HCT116 (cell line): Measurements from ENCODE around the gene WDFY2. TPM values are rescaled to one million over a fixed set of nuclear protein-coding genes. Genes with fewer than 3 reads are reported as not detected.

ENCODE experiments used
- ATAC-seq: fragments of 200-7000 bp; cut with Tn5 transposase; 2 replicates; pipeline ENCODE4 v1.9.1; 2020; ENCODE audit warnings: mild to moderate bottlenecking, moderate library complexity
- BruUV-seq: library from RNA; stranded (reverse); fragments of 400-500 nt; replicated peaks from 2 replicates; lab custom pipeline; 2021; lab: Mats Ljungman, UMichigan
- CTCF ChIA-PET: fragments of 300-600 bp; sonication (Branson Sonifier 250); formaldehyde crosslinking; loops from one replicate; lab custom pipeline; 2021; ENCODE audit warnings: antibody characterized with exemption; lab: Charles Lee
- POLR2A ChIA-PET: fragments of 300-600, 350-600 bp; sonication (Branson Sonifier 250); formaldehyde crosslinking; loops from one replicate; lab custom pipeline; 2021; ENCODE audit warnings: antibody characterized with exemption; lab: Charles Lee
- RAD21 ChIA-PET, 2 experiments: fragments of 300-600 bp; sonication (Branson Sonifier 250); formaldehyde crosslinking; loops; one replicate each; lab custom pipeline; 2023; ENCODE audit warnings: low total read pairs in 2 of 2; ENCODE audit not compliant: uncharacterized antibody in 2 of 2, unreplicated experiment in 2 of 2, low non-redundant PET in 1 of 2; lab: Charles Lee
- DNase-seq: peaks from one replicate; pipeline ENCODE4 v3.0.0-alpha.2; 2010; ENCODE audit warnings: low read depth, low spot score
- H2AFZ ChIP-seq: fragments of 200-600 bp; shearing (Covaris generic), sonication (generic); 2 replicates; pipeline ENCODE4 v1.6.1; 2017; ENCODE audit warnings: low read depth, mixed run types, mixed read lengths, antibody characterized with exemption, low read length; ENCODE audit not compliant: poor library complexity, severe bottlenecking
- H3K27ac ChIP-seq: 2 replicates; pipeline ENCODE4 v1.5.1; 2012; ENCODE audit warnings: low read depth, low read length
- H3K27me3 ChIP-seq: fragments of 200-600 bp; sonication (generic); 2 replicates; pipeline ENCODE4 v1.6.1; 2016; ENCODE audit warnings: mixed run types, low read length, mixed read lengths; ENCODE audit not compliant: insufficient read depth
- H3K36me3 ChIP-seq, 2 experiments: fragments of 200-500 bp in 1 of 2; fragments of 200-600 bp in 1 of 2; sonication (Bioruptor generic) in 1 of 2; sonication (generic) in 1 of 2; 2 replicates each; pipeline versions ENCODE4 v1.5.1 to v1.6.1; 2014 to 2016; ENCODE audit warnings: low read length in 2 of 2, inconsistent platforms in 1 of 2, mixed read lengths in 1 of 2, mixed run types in 1 of 2; ENCODE audit not compliant: insufficient read depth in 2 of 2, control insufficient read depth in 1 of 2
- H3K4me1 ChIP-seq, 2 experiments: fragments of 200-600 bp in 1 of 2; sonication (generic) in 1 of 2; 2 replicates each; pipeline versions ENCODE4 v1.5.1 to v1.6.1; 2012 to 2017; ENCODE audit warnings: low read length in 2 of 2, inconsistent platforms in 1 of 2, mild to moderate bottlenecking in 1 of 2, mixed read lengths in 1 of 2, mixed run types in 1 of 2, moderate library complexity in 1 of 2; ENCODE audit not compliant: insufficient read depth in 2 of 2, control insufficient read depth in 1 of 2
- H3K4me2 ChIP-seq: fragments of 200-600 bp; sonication (generic); 2 replicates; pipeline ENCODE4 v1.6.1; 2017; ENCODE audit warnings: mixed run types, low read length, mixed read lengths
- H3K4me3 ChIP-seq, 2 experiments: fragments of 200-600 bp in 1 of 2; sonication (generic) in 1 of 2; replicated peaks in 1 of 2; 2 replicates each; pipeline ENCODE4 v1.5.1; 2011 to 2016; ENCODE audit warnings: low read length in 2 of 2, control low read depth in 1 of 2, low read depth in 1 of 2, mild to moderate bottlenecking in 1 of 2, mixed read lengths in 1 of 2, mixed run types in 1 of 2
- H3K79me2 ChIP-seq: fragments of 200-600 bp; sonication (generic); 2 replicates; pipeline ENCODE4 v1.6.1; 2017; ENCODE audit warnings: mild to moderate bottlenecking, mixed run types, low read length, moderate library complexity, mixed read lengths; ENCODE audit not compliant: insufficient read depth
- H3K9ac ChIP-seq: fragments of 200-600 bp; sonication (generic); 2 replicates; pipeline ENCODE4 v1.6.1; 2016; ENCODE audit warnings: low read length, mixed read lengths
- H3K9me2 ChIP-seq: fragments of 200-600 bp; sonication (generic), shearing (Covaris generic); 2 replicates; pipeline ENCODE4 v1.6.1; 2017; ENCODE audit warnings: mixed run types, mild to moderate bottlenecking, moderate library complexity; ENCODE audit not compliant: insufficient read depth
- H3K9me3 ChIP-seq, 2 experiments: fragments of 200-500 bp in 1 of 2; fragments of 200-600 bp in 1 of 2; sonication (Bioruptor generic) in 1 of 2; sonication (generic) in 1 of 2; 2 replicates each; pipeline ENCODE4 v1.6.1; 2014 to 2017; ENCODE audit warnings: low read length in 2 of 2, mixed read lengths in 2 of 2, inconsistent platforms in 1 of 2, low read depth in 1 of 2, mild to moderate bottlenecking in 1 of 2, mixed run types in 1 of 2, moderate library complexity in 1 of 2; ENCODE audit not compliant: control insufficient read depth in 1 of 2, insufficient read depth in 1 of 2
- H4K20me1 ChIP-seq: fragments of 200-600 bp; sonication (generic), shearing (Covaris generic); 2 replicates; pipeline ENCODE4 v1.6.1; 2017; ENCODE audit warnings: mixed run types, mild to moderate bottlenecking, moderate library complexity; ENCODE audit not compliant: insufficient read depth
- EGR1 ChIP-seq: IDR thresholded peaks from 2 replicates; pipeline ENCODE4 v1.6.1; 2012; ENCODE audit warnings: low read depth
- EZH2 ChIP-seq: fragments of 200-600 bp; sonication (generic); IDR thresholded peaks from 2 replicates; pipeline ENCODE4 v1.6.1; 2017; ENCODE audit warnings: antibody characterized with exemption, mixed run types
- FOSL1 ChIP-seq: IDR thresholded peaks from 2 replicates; pipeline ENCODE4 v1.6.1; 2012; ENCODE audit warnings: low read depth
- RAD21 ChIP-seq: IDR thresholded peaks from 2 replicates; pipeline ENCODE4 v1.6.1; 2012; ENCODE audit warnings: low read depth, mild to moderate bottlenecking
- SIN3A ChIP-seq: IDR thresholded peaks from 2 replicates; pipeline ENCODE4 v1.6.1; 2012; ENCODE audit warnings: low read depth
- ZFX ChIP-seq: fragments of 450-650 bp; IDR thresholded peaks from 2 replicates; pipeline ENCODE4 v1.6.1; 2017
- intact Hi-C: fragments of 100-400 bp; cut with micrococcal nuclease; formaldehyde crosslinking; loops from 2 replicates; pipeline ENCODE4 v1.10.0; 2022
- total RNA-seq: library from RNA; stranded (reverse); gene quantifications from one replicate; pipeline ENCODE4 v1.2.1, GENCODE V29; 2021; ENCODE audit not compliant: unreplicated experiment
- TF ChIP-seq, protein P1 (sequence below), 3 experiments: fragments of 200-600 bp in 1 of 3; sonication (generic) in 1 of 3; IDR thresholded peaks in 2 of 3; conservative IDR thresholded peaks in 1 of 3; 2 replicates each; pipeline ENCODE4 v1.5.1; 2012 to 2017; ENCODE audit warnings: low read depth in 2 of 3, low read length in 2 of 3, antibody characterized with exemption in 1 of 3, borderline replicate concordance in 1 of 3, control low read depth in 1 of 3, mild to moderate bottlenecking in 1 of 3, mixed read lengths in 1 of 3, mixed run types in 1 of 3, moderate library complexity in 1 of 3; ENCODE audit not compliant: insufficient read depth in 1 of 3
- TF ChIP-seq, protein P2 (sequence below): IDR thresholded peaks from 2 replicates; pipeline ENCODE4 v1.6.1; 2012
- TF ChIP-seq, protein P3 (sequence below): IDR thresholded peaks from 2 replicates; pipeline ENCODE4 v1.6.1; 2012

WDFY2 gene
- total RNA-seq, 1 experiment from 2014 or later: 6.1 TPM

DNA sequence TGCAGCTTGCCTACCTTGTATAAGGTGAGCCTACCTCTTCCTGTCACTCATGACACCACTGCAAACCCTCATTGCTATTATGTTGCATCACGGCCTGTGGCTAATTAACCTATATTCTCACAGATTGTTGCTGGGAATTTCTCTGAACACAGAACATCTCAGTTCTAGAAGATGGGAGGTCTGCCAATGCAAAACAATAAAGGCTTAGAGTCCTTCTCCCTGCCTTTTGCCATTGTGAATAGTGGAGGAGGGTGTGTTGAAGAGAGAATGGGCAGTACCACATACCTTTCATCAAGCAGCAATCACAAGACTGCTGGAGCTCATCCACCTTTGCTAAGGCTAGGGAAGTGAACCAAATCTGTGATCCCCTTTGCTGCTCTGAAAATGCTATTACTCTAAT, 34.4 kb downstream of the WDFY2 start (continued):
- TF ChIP-seq, protein P1, sequence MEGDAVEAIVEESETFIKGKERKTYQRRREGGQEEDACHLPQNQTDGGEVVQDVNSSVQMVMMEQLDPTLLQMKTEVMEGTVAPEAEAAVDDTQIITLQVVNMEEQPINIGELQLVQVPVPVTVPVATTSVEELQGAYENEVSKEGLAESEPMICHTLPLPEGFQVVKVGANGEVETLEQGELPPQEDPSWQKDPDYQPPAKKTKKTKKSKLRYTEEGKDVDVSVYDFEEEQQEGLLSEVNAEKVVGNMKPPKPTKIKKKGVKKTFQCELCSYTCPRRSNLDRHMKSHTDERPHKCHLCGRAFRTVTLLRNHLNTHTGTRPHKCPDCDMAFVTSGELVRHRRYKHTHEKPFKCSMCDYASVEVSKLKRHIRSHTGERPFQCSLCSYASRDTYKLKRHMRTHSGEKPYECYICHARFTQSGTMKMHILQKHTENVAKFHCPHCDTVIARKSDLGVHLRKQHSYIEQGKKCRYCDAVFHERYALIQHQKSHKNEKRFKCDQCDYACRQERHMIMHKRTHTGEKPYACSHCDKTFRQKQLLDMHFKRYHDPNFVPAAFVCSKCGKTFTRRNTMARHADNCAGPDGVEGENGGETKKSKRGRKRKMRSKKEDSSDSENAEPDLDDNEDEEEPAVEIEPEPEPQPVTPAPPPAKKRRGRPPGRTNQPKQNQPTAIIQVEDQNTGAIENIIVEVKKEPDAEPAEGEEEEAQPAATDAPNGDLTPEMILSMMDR (IDR thresholded peaks at IDR 0.05 in 2 of 3, conservative IDR thresholded peaks at IDR 0.05 in 1 of 3; ENCODE audit: borderline replicate concordance in 1 of 3, insufficient read depth in 1 of 3, low read depth in 2 of 3, low read length in 2 of 3): no peak
- no peak for TF ChIP-seq RAD21

GRCh38 chr13:51619614-51620013, 35.4 kb downstream of the WDFY2 start:
- Histone ChIP-seq H3K4me2 (no peak overlapping the region), H3K79me2 (no peaks in the 10 kb centered on the region), H3K9me2 (no peaks in the 10 kb centered on the region), H4K20me1 (no peaks in the 10 kb centered on the region), H3K27ac (no peak overlapping the region), H3K9me3 (no peaks in the 10 kb centered on the region), H3K9ac (no peak overlapping the region), H3K27me3 (no peaks in the 10 kb centered on the region), H3K36me3 (no peaks in the 10 kb centered on the region), H2AFZ (no peak overlapping the region), H3K4me1 (no peaks in the 10 kb centered on the region), H3K4me3 (no peak overlapping the region)
- DNase-seq: no peak
- intact Hi-C loops: no loop called here
- no TSS peak for BruUV-seq
- no peak for ATAC-seq
- POLR2A ChIA-PET: no interaction called here
- TF ChIP-seq, protein P2, sequence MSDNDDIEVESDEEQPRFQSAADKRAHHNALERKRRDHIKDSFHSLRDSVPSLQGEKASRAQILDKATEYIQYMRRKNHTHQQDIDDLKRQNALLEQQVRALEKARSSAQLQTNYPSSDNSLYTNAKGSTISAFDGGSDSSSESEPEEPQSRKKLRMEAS: no peak
- TF ChIP-seq ZFX (no peak), FOSL1 (no peak), EZH2 (no peak), RAD21 (no peak), EGR1 (no peak), SIN3A (no peak)
- TF ChIP-seq, protein P3, sequence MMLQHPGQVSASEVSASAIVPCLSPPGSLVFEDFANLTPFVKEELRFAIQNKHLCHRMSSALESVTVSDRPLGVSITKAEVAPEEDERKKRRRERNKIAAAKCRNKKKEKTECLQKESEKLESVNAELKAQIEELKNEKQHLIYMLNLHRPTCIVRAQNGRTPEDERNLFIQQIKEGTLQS: no peak
- RAD21 ChIA-PET: no interaction called here
- CTCF ChIA-PET: no interaction called here
